Upper lobe of right lung (tissue), 1 donor: ENCODE data around the gene SPRN. TPM values are rescaled to one million over a fixed set of nuclear protein-coding genes. Genes with fewer than 3 reads are reported as not detected.
"Not testable (repeated sequence)": the region's sequence is repeated elsewhere in the genome, so short reads cannot be mapped to it uniquely, and the experiment has no call there.

Experiments used
- ATAC-seq: fragments of 200-7000 bp; cut with Tn5 transposase; one replicate; pipeline ENCODE4 v1.9.1; 2020; ENCODE audit warnings: mild to moderate bottlenecking, moderate library complexity
- DNase-seq: peaks from one replicate; pipeline ENCODE4 v3.0.0-alpha.2; 2020
- H3K27ac ChIP-seq: fragments of 200-600 bp; one replicate; pipeline ENCODE4 v1.8.0; 2022
- H3K27me3 ChIP-seq: fragments of 200-600 bp; one replicate; pipeline ENCODE4 v1.8.0; 2022; ENCODE audit warnings: mild to moderate bottlenecking
- H3K36me3 ChIP-seq: fragments of 200-600 bp; one replicate; pipeline ENCODE4 v1.8.0; 2022
- H3K4me1 ChIP-seq: fragments of 200-600 bp; one replicate; pipeline ENCODE4 v1.8.0; 2022
- H3K4me3 ChIP-seq: fragments of 200-600 bp; one replicate; pipeline ENCODE4 v1.8.0; 2022; ENCODE audit warnings: mild to moderate bottlenecking
- H3K9me3 ChIP-seq: fragments of 200-600 bp; one replicate; pipeline ENCODE4 v1.8.0; 2022
- CTCF ChIP-seq: fragments of 200-600 bp; IDR thresholded peaks from one replicate; pipeline ENCODE4 v1.8.0; 2022; ENCODE audit warnings: antibody characterized with exemption
- intact Hi-C: fragments of 100-400 bp; cut with DNase I; formaldehyde crosslinking; loops from one replicate; pipeline ENCODE4 v1.11.0; 2022
- total RNA-seq: library from RNA; stranded (reverse); fragmentation: NEBNext Ultra II Directional; extraction: Animal tissue kit (Norgen Biotek cat#: 25700); gene quantifications from one replicate; pipeline ENCODE4 v1.2.1, GENCODE V29; 2021
- donor health status: DM: no; HTN: yes; CAD: no; lungs with severe emphysema.

The SPRN gene
- total RNA-seq, 1 donor from 2014 or later = not detected

GRCh38 chr10:133418289-133418993, 6.0 kb downstream of the SPRN start:
- Histone ChIP-seq H3K36me3 (peaks cover 22% of the 10 kb centered on the region), H3K27me3 (peaks cover 6% of the 10 kb centered on the region), H3K9me3 (no peaks in the 10 kb centered on the region), H3K27ac (no peak overlapping the region), H3K4me1 (no peaks in the 10 kb centered on the region), H3K4me3 (no peak overlapping the region)
- intact Hi-C loops = no loop called here
- DNase-seq (no peak), ATAC-seq (no peak)
- no peak for TF ChIP-seq CTCF

GRCh38 chr10:133415752-133416151, 8.7 kb downstream of the SPRN start:
- no peak for TF ChIP-seq CTCF
- H3K9me3 ChIP-seq = peaks cover 21% of the 10 kb centered on the region
- ATAC-seq (no peak), DNase-seq (no peak)
- H3K27me3 ChIP-seq = no peaks in the 10 kb centered on the region
- H3K4me1 ChIP-seq = no peaks in the 10 kb centered on the region
- no peak overlapping the region for H3K4me3 ChIP-seq
- peaks cover 40% of the 10 kb centered on the region for H3K36me3 ChIP-seq
- intact Hi-C loops = no loop called here
- H3K27ac ChIP-seq = no peak overlapping the region

GRCh38 chr10:133414401-133414800, 10.0 kb downstream of the SPRN start:
- Histone ChIP-seq H3K9me3 (peaks cover 21% of the 10 kb centered on the region), H3K36me3 (peaks cover 33% of the 10 kb centered on the region)
- H3K27me3 ChIP-seq, ATAC-seq, H3K4me3 ChIP-seq, DNase-seq, H3K4me1 ChIP-seq, intact Hi-C loops, H3K27ac ChIP-seq: not testable (repeated sequence)

GRCh38 chr10:133412381-133412711, 12.1 kb downstream of the SPRN start:
- TF ChIP-seq CTCF = no peak
- Histone ChIP-seq H3K27ac (no peak overlapping the region), H3K36me3 (peaks cover 39% of the 10 kb centered on the region), H3K4me3 (no peak overlapping the region), H3K4me1 (no peaks in the 10 kb centered on the region), H3K27me3 (no peaks in the 10 kb centered on the region), H3K9me3 (peaks cover 21% of the 10 kb centered on the region)
- ATAC-seq (no peak), DNase-seq (no peak)
- intact Hi-C loops = no loop called here

GRCh38 chr10:133411523-133412380, 12.7 kb downstream of the SPRN start:
- no peak for ATAC-seq
- no peak for TF ChIP-seq CTCF
- no peak overlapping the region for H3K4me3 ChIP-seq
- H3K27ac ChIP-seq = no peak overlapping the region
- peaks cover 43% of the 10 kb centered on the region for H3K36me3 ChIP-seq
- intact Hi-C loops = no loop called here
- DNase-seq = no peak
- peaks cover 21% of the 10 kb centered on the region for H3K9me3 ChIP-seq
- no peaks in the 10 kb centered on the region for H3K27me3 ChIP-seq
- no peaks in the 10 kb centered on the region for H3K4me1 ChIP-seq

- ATAC-seq (no peak), DNase-seq (no peak)
- peaks cover 77% of the 10 kb centered on the region for H3K36me3 ChIP-seq
- peaks cover 2% of the 10 kb centered on the region for H3K9me3 ChIP-seq
- TF ChIP-seq CTCF = no peak
- no peaks in the 10 kb centered on the region for H3K27me3 ChIP-seq
- intact Hi-C loops = no loop called here
- H3K4me1 ChIP-seq = no peaks in the 10 kb centered on the region
- no peak overlapping the region for H3K4me3 ChIP-seq
- H3K27ac ChIP-seq = no peak overlapping the region
Observed at GRCh38 chr10:133405844-133406527, 18.4 kb downstream of the SPRN start.
